ENCODE data around the gene PROK1.
"Not testable (repeated sequence)": the region's sequence is repeated elsewhere in the genome, so short reads cannot be mapped to it uniquely, and the experiment has no call there.

The PROK1 gene

DNA sequence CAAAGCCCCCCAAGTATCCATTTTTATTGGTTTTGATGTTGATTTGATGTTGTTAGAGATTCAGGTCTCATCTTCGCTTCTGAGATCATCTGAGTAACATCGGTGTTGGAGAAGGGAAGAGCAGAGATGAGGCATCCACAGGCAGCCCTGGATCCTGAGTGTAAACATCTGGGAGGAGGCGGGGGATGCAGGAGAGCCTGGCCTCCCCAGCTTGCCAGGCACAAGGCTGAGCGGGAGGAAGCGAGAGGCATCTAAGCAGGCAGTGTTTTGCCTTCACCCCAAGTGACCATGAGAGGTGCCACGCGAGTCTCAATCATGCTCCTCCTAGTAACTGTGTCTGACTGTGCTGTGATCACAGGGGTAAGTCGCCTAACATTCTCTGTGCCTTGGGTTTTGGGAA, at the start of gene PROK1:
Gene PROK1, plus strand, starts transcription at position 221 of the 400 bp plus-strand sequence. Its CDS starts 68 bp downstream, at position 289.
- no peak for FAIRE-seq

- no peak for FAIRE-seq
Measured at GRCh38 chr1:110403805-110404204, 47.1 kb upstream of the PROK1 start.

DNA sequence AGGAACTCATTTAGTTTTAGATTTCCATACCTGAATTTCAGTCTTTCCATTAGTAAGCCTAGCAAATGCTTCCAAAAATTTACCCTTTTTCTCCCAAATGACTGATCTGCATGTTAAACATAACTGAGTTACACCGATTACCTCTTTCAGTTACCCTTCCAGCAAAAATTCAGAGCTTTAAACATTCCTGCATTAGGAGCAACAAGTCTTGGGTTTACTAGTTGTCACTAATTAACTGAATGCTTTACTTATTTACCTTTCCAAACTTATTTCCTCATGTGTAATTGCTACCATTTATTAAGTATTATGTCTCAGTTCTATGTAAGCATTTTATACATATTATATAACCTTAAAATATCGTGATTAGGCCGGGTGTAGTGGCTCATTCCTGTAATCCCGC, 46.5 kb upstream of the PROK1 start:
- FAIRE-seq, result no peak

- FAIRE-seq, result not testable (repeated sequence)
Measured at GRCh38 chr1:110406407-110406806, 44.5 kb upstream of the PROK1 start.

- FAIRE-seq, result peak; percentile 70
Measured at GRCh38 chr1:110407260-110408210, 43.4 kb upstream of the PROK1 start, which contains the start of gene LAMTOR5. LAMTOR5 (minus strand) TSS chr1:110407694; CDS start chr1:110407620, 74 bp downstream.

DNA sequence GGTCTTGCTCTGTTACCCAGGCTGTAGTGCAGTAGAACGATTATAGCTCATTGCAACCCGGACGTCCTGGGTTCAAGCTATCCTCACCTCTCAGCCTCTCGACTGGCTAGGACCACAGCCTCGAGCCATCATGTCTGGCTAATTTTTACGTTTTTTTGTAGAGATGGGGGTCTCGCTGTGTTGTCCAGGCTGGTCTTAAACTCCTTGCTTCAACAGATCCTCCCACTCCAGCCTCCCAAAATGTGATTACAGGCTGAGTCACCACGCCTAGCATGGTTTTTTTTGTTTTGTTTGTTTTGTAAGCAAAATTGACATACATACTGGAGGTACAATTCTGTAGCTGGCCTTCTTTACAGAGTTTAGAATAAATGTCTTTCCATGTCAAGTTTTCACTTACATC, 42.5 kb upstream of the PROK1 start:
- FAIRE-seq, result no peak

GRCh38 chr1:110409316-110409715, 41.6 kb upstream of the PROK1 start:
- FAIRE-seq, result no peak

DNA sequence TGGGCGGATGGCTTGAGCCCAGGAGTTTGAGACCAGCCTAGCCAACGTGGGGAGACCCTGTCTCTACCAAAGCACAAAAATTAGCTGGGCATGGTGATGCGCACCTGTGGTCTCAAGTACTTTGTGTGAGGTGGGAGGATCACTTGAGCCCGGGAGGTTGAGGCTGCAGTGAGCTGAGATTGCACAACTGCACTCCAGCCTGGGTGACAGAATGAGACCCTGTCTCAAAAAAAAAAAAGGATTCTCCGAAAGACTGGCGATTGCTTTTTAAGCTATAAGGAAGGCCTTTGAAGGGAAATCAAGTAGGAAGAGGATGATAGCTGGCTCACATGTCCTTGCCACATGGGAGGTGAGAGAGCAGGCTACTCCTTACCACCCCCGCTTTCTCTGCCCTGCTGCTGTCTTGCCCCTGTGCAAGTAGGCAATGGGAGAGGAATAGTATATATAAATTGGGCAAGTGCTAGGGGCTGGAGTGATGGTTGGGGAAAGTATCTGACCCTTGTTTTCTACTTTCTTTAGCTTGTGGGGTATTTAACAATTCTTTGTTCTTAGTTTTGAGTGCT, 39.7 kb upstream of the PROK1 start:
- no peak for FAIRE-seq

DNA sequence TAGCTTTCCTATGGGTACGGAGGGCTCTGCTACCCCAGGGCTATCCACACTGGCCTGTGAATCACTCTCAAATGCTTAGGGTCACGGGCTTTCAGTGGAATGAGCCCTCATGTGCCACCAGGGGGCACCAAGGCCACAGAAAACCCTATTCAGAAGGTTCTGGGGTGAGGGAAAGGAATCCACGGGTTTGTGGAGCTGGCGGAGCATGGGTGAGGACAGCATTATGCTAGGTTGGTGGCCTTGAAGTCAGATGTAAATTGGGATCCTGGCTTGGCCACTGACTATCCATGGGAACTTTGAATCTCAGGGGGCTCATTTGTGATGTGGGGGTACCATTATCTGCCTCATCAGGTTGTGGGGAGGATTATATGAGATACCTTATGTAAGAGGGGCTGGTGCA, 38.4 kb upstream of the PROK1 start:
- no peak for FAIRE-seq

- FAIRE-seq, result not testable (repeated sequence)
Measured at GRCh38 chr1:110413045-110413444, 37.9 kb upstream of the PROK1 start.

DNA sequence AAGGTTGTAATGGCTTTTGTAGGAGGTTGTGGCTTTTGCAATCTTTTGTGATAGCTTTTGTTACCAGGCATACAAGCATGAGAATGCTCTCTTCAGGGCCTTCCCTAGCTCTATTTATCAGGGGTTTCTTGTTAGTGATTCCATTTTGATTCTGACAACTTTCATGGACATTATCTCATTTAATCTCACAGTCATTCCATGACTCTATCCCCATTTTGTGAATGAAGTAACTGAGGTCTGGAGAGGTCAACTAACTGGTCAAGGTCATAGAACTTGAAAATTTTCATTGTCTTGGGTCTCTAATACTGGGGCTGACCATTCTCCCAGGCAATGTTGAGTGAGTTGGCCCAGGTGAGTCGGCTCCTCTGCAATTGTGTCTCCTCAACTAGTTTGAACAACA, 32.2 kb upstream of the PROK1 start:
- FAIRE-seq, result no peak

GRCh38 chr1:110420023-110420662, 30.8 kb upstream of the PROK1 start:
- no peak for FAIRE-seq

DNA sequence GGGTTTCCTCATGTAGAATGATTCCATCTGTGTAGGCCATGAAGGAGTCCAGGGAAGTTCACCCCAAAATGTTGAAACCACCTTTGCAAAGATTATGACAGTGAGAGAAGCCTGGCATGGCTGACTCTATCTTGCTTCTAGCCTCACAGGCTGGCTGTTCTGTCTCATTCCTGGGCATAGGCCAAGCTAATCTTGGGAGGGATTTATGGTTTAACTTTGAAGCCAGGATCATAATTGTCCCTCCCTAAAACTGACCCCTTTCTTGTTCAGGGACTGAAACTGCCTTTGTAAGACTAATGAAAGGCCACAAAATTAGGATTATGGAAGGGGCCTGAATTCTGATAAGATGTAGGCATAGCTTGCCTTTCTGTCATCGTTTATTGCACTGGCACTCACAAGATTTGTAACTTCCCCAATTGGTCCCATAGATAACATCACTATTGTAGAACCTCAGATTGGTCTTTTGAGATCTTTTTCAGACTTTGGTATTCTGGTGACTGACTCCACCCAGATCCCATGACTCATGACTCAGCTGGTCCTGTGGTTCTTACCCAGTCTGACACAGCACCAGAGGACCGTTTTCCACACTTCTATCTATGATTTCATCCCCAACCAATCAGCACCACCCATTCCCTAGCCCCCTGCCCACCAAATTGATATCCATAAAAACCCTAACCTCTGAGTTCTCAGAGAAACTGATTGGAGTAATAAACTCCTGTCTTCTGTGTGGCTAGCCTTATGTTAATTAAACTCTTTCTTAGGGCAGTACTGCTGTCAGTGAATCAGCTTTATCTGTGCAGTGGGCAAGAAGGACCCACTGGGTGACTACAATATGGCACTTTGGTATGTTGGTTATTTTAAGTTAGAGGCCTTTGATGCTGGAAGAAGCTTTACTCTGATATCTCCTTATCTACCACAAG, 29.8 kb upstream of the PROK1 start:
- no peak for FAIRE-seq

DNA sequence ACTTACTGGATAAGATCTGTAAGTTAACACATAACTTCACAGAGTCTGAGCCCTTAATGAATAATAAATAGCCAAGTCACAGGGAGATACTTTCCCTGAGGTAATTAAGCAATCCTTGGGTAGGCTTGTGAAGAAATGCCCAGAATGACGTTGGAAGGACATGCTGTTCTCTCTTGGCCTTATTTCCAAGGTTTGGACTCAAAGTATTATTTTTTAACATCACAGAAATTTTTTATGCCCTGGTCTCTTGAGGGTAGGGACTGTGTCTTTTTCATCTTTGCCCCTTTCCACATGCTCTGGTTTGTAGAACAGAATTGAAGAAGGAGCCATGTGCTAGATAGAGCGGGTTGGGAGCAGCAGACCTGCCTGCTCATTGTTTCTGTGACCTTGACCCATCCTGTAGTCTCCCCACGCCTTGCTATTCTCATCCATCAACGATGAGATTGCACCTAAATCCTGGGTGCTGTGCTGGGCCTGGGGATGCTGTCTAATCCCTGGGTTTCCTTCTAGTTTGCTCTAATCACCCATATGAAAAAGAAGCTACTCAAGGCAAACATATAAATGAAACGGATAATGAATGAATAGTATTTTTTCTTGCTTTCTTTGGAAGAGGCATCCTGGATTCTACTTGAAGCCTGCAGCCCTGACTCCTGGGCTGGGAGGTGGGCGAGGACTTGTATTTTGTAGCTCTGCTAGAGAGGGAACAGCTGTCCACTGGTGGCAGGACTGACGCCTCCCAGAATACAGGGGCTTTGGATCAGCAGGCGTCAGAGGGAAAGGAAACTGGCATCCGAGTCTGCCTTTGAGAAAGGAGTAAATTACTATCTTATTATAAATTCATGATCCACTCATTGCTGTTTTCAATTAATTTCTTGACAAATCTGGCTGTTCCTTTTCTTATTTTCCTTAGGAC, 26.0 kb upstream of the PROK1 start:
- FAIRE-seq, result no peak

GRCh38 chr1:110425612-110426152, 25.3 kb upstream of the PROK1 start:
- FAIRE-seq, result no peak

GRCh38 chr1:110426854-110427253, 24.1 kb upstream of the PROK1 start:
- FAIRE-seq, result no peak

DNA sequence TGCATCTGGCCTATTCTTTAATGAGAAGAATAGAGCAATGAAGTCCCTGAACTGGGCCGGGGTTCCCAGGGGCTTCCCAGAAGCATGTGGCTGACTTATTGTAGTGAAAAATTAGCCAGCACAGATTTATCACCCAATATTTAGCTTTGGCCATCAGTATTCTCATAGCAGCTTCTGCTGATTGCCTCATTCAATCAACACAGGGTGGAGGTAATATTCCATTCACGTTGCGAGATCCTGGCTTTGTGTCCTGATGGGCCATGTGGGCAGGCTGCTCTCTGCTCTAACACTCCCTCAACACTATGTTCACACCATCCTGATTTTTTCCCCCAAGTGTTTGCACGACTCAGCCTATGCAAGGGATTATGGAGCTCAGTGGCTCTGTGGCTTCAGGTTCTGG, 22.0 kb upstream of the PROK1 start:
- no peak for FAIRE-seq

DNA sequence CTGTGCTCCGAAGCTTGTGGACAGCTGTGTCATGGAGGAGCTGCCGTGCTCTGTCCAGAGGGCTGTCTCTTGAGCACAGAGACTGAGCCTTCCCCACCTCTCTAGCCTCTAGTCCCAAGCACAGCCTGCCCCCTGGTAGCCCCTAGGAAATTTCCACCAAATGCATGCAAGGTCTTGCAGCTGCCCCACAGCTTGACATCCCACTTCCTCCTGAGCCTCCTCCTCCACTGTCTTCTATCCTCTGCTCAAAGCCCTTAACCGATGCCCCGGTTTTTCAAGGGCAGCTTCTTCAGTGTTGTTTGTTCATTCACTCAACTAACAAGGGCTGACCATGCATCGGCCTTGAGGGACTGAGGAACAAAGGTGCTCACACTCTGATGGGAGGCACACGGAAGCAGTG, 20.6 kb upstream of the PROK1 start:
- FAIRE-seq, result no peak

DNA sequence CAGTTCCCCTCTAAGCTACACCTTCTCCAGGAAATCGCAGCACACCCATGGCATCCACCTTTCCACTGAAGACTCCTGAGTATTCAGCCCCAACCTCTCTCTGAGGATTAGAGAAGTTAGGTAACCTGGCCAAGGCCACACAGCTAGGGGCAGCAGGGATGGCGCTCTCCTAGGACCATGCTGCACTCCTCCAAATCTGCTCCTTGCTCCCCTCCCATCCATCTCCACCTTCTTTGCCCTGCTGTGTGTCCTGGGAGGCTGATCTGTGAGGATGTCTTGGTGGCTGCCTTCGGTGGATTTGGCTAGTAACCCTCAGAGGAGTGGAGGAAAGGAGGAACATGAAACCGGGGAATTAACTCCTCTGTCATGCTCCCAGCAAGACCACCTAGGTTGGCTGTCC, 20.0 kb upstream of the PROK1 start:
- no peak for FAIRE-seq

DNA sequence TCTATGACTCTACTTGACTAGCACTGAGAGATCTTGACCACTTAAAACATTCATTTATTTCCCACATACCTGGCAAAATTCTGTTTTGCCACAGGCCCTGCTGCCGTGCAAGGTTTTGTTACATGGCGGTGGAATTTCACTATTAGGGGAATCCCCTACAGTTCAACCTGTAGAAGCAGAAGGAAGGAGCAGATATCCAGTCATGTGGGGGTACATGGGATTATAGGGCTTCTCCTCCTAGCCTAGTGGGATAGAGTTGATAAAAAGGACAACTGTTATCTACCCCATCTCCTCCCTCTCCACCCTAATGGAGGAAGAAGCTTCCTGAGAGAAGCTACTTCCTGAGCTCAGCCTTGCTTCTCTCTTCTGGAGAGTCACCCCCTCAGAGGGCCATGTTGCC, 17.7 kb upstream of the PROK1 start:
- no peak for FAIRE-seq

DNA sequence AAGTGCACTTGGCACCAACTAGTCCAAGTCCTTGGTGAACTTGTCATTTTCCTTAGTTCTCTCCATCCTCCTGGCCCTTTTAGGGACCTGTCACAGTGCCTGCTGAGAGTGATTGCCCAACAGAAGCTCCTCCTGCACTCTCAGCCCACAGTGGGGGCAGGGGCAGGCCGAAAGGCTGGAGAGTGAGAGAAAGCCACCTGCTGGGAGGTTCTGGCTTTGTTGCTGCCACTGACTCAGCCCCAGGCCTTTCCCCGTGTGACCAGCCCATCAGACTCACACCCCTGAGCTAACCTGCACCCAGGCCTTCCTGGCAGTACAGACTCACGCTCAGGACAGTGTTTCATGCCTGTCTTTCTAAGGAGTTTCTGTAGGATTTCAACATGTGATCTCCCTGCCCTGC, 17.1 kb upstream of the PROK1 start:
- FAIRE-seq, result no peak
